K562 (cell line): ENCODE data around the gene ANK2. TPM values are rescaled to one million over a fixed set of nuclear protein-coding genes. Genes with fewer than 3 reads are reported as not detected.

Source experiments
- ATAC-seq: fragments of 200-7000 bp; cut with Tn5 transposase; 3 replicates; pipeline ENCODE4 v1.9.1; 2020; ENCODE audit warnings: moderate library complexity
- BruUV-seq: library from RNA; stranded (reverse); fragments of 400-500 nt; replicated peaks from 2 replicates; lab custom pipeline; 2021; lab: Mats Ljungman, UMichigan
- CTCF ChIA-PET: fragments of 300-600 bp; formaldehyde crosslinking; extraction: SDS; loops from one replicate; lab custom pipeline; 2021; ENCODE audit warnings: low intra/inter-chr PET ratio; lab: Yijun Ruan, JAX
- POLR2A ChIA-PET: fragments of 300-600, 350-650 bp; sonication (Branson Sonifier 250); formaldehyde crosslinking; extraction: SDS; loops from one replicate; lab custom pipeline; 2021; ENCODE audit warnings: antibody characterized with exemption, inconsistent platforms; lab: Yijun Ruan, JAX
- DNase-seq, 4 experiments: peaks; one replicate each; pipeline versions ENCODE4 v3.0.0 to v3.0.0-alpha.2; 2011 to 2018; ENCODE audit warnings: low spot score in 3 of 4, mixed read lengths in 3 of 4; ENCODE audit errors: extremely low read depth in 1 of 4
- FAIRE-seq: peaks from 2 replicates; lab custom pipeline; 2011; peaks lifted over from hg19 to GRCh38; lab: Jason Lieb, UNC
- H2AFZ ChIP-seq: 2 replicates; pipeline ENCODE4 v1.6.0; 2011; ENCODE audit warnings: low read depth, low read length, control low read depth, inconsistent platforms
- H3K27ac ChIP-seq: fragments of 200-600 bp; 3 replicates; pipeline ENCODE4 v1.8.0; 2011; ENCODE audit warnings: low read depth, mild to moderate bottlenecking, control low read depth, inconsistent platforms, low read length, moderate library complexity, mixed read lengths; ENCODE audit errors: extremely low read depth
- H3K27me3 ChIP-seq, 2 experiments: fragments of 300-600 bp in 1 of 2; 2 replicates in 1 of 2; 3 replicates in 1 of 2; pipeline versions ENCODE4 v1.6.0 to v1.8.0; 2011; ENCODE audit warnings: inconsistent platforms in 2 of 2, low read length in 2 of 2, mild to moderate bottlenecking in 1 of 2, mixed read lengths in 1 of 2, moderate library complexity in 1 of 2; ENCODE audit not compliant: control insufficient read depth in 2 of 2, insufficient read depth in 2 of 2
- H3K36me3 ChIP-seq: fragments of 300-600 bp; 3 replicates; pipeline ENCODE4 v1.8.0; 2011; ENCODE audit warnings: mild to moderate bottlenecking, low read length, inconsistent platforms; ENCODE audit not compliant: control insufficient read depth, insufficient read depth
- H3K4me1 ChIP-seq, 2 experiments: fragments of 200-600 bp in 1 of 2; replicated peaks in 1 of 2; 2 replicates in 1 of 2; 3 replicates in 1 of 2; pipeline versions ENCODE4 v1.5.1 to v1.8.0; 2011; ENCODE audit warnings: inconsistent platforms in 2 of 2, low read length in 2 of 2, mild to moderate bottlenecking in 1 of 2, mixed read lengths in 1 of 2, moderate library complexity in 1 of 2; ENCODE audit not compliant: control insufficient read depth in 2 of 2, insufficient read depth in 2 of 2
- H3K4me2 ChIP-seq: 2 replicates; pipeline ENCODE4 v1.6.1; 2011; ENCODE audit warnings: low read length, control low read depth, inconsistent platforms, mixed read lengths; ENCODE audit not compliant: insufficient read depth
- H3K4me3 ChIP-seq: fragments of 200-600 bp; sonication (generic), shearing (Covaris generic); 2 replicates; pipeline ENCODE4 v1.5.1; 2016; ENCODE audit warnings: control low read depth, inconsistent platforms
- H3K79me2 ChIP-seq: fragments of 200-600 bp; 3 replicates; pipeline ENCODE4 v1.8.0; 2011; ENCODE audit warnings: low read length, inconsistent platforms; ENCODE audit not compliant: control insufficient read depth, insufficient read depth
- H3K9ac ChIP-seq, 2 experiments: 2 replicates each; pipeline versions ENCODE4 v1.6.0 to v1.6.1; 2011; ENCODE audit warnings: low read depth in 2 of 2, low read length in 2 of 2, control low read depth in 1 of 2, inconsistent platforms in 1 of 2, mild to moderate bottlenecking in 1 of 2, mixed read lengths in 1 of 2; ENCODE audit not compliant: insufficient read depth in 1 of 2
- H3K9me1 ChIP-seq: one replicate; pipeline ENCODE4 v1.6.0; 2011; ENCODE audit warnings: inconsistent platforms, mild to moderate bottlenecking, low read length, moderate library complexity; ENCODE audit not compliant: control insufficient read depth, insufficient read depth
- H3K9me3 ChIP-seq: replicated peaks from 2 replicates; pipeline ENCODE4 v1.5.1; 2011; ENCODE audit warnings: low read depth, low read length, inconsistent platforms; ENCODE audit not compliant: control insufficient read depth, insufficient read depth
- H4K20me1 ChIP-seq: replicated peaks from 2 replicates; pipeline ENCODE4 v1.6.1; 2011; ENCODE audit warnings: low read length, inconsistent platforms, mixed read lengths; ENCODE audit not compliant: control insufficient read depth, insufficient read depth
- CBX1 ChIP-seq: sonication (generic); IDR thresholded peaks from 2 replicates; pipeline ENCODE4 v1.6.1; 2016; ENCODE audit warnings: antibody characterized with exemption, low read depth, mild to moderate bottlenecking
- E2F4 ChIP-seq: sonication (generic); formaldehyde crosslinking; IDR thresholded peaks from 2 replicates; pipeline ENCODE4 v1.8.0; 2022; ENCODE audit warnings: mild to moderate bottlenecking, low read depth, missing genetic modification reagents
- EWSR1 ChIP-seq: fragments of 450-650 bp; IDR thresholded peaks from 2 replicates; pipeline ENCODE4 v1.6.1; 2018; ENCODE audit warnings: borderline replicate concordance, mild to moderate bottlenecking, low read depth, moderate library complexity; ENCODE audit not compliant: partially characterized antibody
- EZH2 ChIP-seq: IDR thresholded peaks from 2 replicates; pipeline ENCODE4 v1.6.1; 2012; ENCODE audit warnings: low read depth, mild to moderate bottlenecking, inconsistent platforms, low read length, borderline replicate concordance
- KLF1 ChIP-seq: fragments of 450-650 bp; IDR thresholded peaks from 2 replicates; pipeline ENCODE4 v1.6.1; 2016; ENCODE audit warnings: missing genetic modification characterization, missing compliant biosample characterization
- RUNX1 ChIP-seq: sonication (generic); IDR thresholded peaks from 2 replicates; pipeline ENCODE4 v1.6.1; 2016; ENCODE audit warnings: antibody characterized with exemption, low read depth
- SIX5 ChIP-seq, 2 experiments: IDR thresholded peaks; 2 replicates each; pipeline ENCODE4 v1.6.1; 2011; ENCODE audit warnings: low read length in 2 of 2, borderline replicate concordance in 1 of 2, low read depth in 1 of 2, mild to moderate bottlenecking in 1 of 2, moderate library complexity in 1 of 2; ENCODE audit not compliant: insufficient read depth in 1 of 2
- TOE1 ChIP-seq, 2 experiments: fragments of 450-650 bp in 1 of 2; sonication (generic) in 1 of 2; formaldehyde crosslinking in 1 of 2; IDR thresholded peaks; 2 replicates each; pipeline versions ENCODE4 v1.7.1 to v1.8.0; 2016 to 2022; ENCODE audit warnings: borderline replicate concordance in 2 of 2, mild to moderate bottlenecking in 2 of 2, antibody characterized with exemption in 1 of 2, inconsistent platforms in 1 of 2, low read depth in 1 of 2, missing genetic modification reagents in 1 of 2, moderate library complexity in 1 of 2
- ZMIZ1 ChIP-seq, 2 experiments: fragments of 150-350 bp in 1 of 2; IDR thresholded peaks; 2 replicates each; pipeline ENCODE4 v1.6.1; 2012 to 2016; ENCODE audit warnings: low read depth in 2 of 2, low read length in 2 of 2, mild to moderate bottlenecking in 1 of 2, moderate library complexity in 1 of 2
- ZNF511 ChIP-seq: sonication (generic); formaldehyde crosslinking; IDR thresholded peaks from 2 replicates; pipeline ENCODE4 v1.8.0; 2022; ENCODE audit warnings: mild to moderate bottlenecking, missing genetic modification reagents
- ZNF830 ChIP-seq: fragments of 250-450 bp; sonication (Bioruptor Pico); IDR thresholded peaks from 2 replicates; pipeline ENCODE4 v1.5.0; 2021; ENCODE audit warnings: mild to moderate bottlenecking
- WGBS: fragments of 100-300 bp; shearing (Covaris generic); methylation state at CpG from one replicate; pipeline ENCODE4 v1.1.6; 2016; ENCODE audit warnings: low coverage, mixed read lengths; ENCODE audit not compliant: insufficient coverage; ENCODE audit errors: missing lambda C conversion rate; 5-methylcytosine and 5-hydroxymethylcytosine counted together
- in situ Hi-C: fragments of 300-500 bp; cut with MboI; formaldehyde crosslinking; loops from 4 replicates; pipeline ENCODE4 v1.15.0; 2018; ENCODE audit warnings: inconsistent platforms, mixed read lengths
- intact Hi-C: fragments of 100-400 bp; cut with micrococcal nuclease; formaldehyde crosslinking; loops from 2 replicates; pipeline ENCODE4 v1.14.2; 2022
- polyA plus RNA-seq, 8 experiments: library from polyadenylated mRNA; depleted of rRNA in 4 of 8; stranded (reverse) in 5 of 8; unstranded in 3 of 8; fragments of >200 nt; fragmentation: Nextera tagmentation in 2 of 8; fragmentation: Illumina TruSeq in 1 of 8; extraction: Ambion mirVana in 2 of 8; extraction: Trizol in 1 of 8; gene quantifications; 2 replicates each; pipeline versions ENCODE4 v1.2.1 to v1.2.3, GENCODE V29; 2011 to 2014; ENCODE audit warnings: inconsistent platforms in 1 of 8, missing spikeins in 1 of 8
- total RNA-seq, 7 experiments: library from RNA; depleted of rRNA in 6 of 7; stranded (reverse); fragments of >200 nt in 6 of 7; fragmentation: Illumina TruSeq in 2 of 7; extraction: Trizol in 2 of 7; gene quantifications; 2 replicates each; pipeline versions ENCODE4 v1.2.1 to v1.2.3, GENCODE V29; 2011 to 2021; ENCODE audit warnings: low replicate concordance in 1 of 7
- TF ChIP-seq, protein P1 (sequence below): fragments of 450-650 bp; formaldehyde crosslinking; IDR thresholded peaks from 2 replicates; pipeline ENCODE4 v1.4.0; 2020; ENCODE audit warnings: mild to moderate bottlenecking, moderate library complexity

The ANK2 gene
- total and polyA plus RNA-seq, 9 of the 15 experiments (the other 6 are each of a cell fraction or from before 2014, with no cell fraction given) = 0.07 to 0.24 TPM; not detected in 7

- no peak for TF ChIP-seq TOE1 (IDR thresholded peaks at IDR 0.05; ENCODE audit: borderline replicate concordance)
- no peak for TF ChIP-seq TOE1 (CRISPR knock-in tag; IDR thresholded peaks at IDR 0.05; ENCODE audit: borderline replicate concordance, low read depth)
- TF ChIP-seq KLF1 (tag) = no peak
- TF ChIP-seq EWSR1 = no peak
- no peak for TF ChIP-seq ZNF830 (CRISPR knock-in tag)
- TF ChIP-seq RUNX1 = no peak
- TF ChIP-seq E2F4 (CRISPR knock-in tag) = no peak
Observed at GRCh38 chr4:113256946-113257345, 207.5 kb downstream of the ANK2 start (continued).

- WGBS = 2% methylated on average over 4 of the region's 4 CpGs
- intact Hi-C loops = no loop called here
- in situ Hi-C loops = no loop called here
- Histone ChIP-seq H3K27ac (no peak overlapping the region), H3K4me2 (no peak overlapping the region), H3K9me3 (no peaks in the 10 kb centered on the region), H3K4me1 (no peaks in the 10 kb centered on the region), H3K36me3 (no peaks in the 10 kb centered on the region), H3K27me3 (no peaks in the 10 kb centered on the region), H3K79me2 (no peaks in the 10 kb centered on the region), H2AFZ (no peak overlapping the region), H3K9ac (no peak overlapping the region), H3K9me1 (no peaks in the 10 kb centered on the region), H3K4me3 (no peak overlapping the region), H4K20me1 (no peaks in the 10 kb centered on the region)
- no peak for DNase-seq
- ATAC-seq = no peak
- ChIA-PET CTCF (no interaction called here), POLR2A (no interaction called here)
- no TSS peak for BruUV-seq
- FAIRE-seq = no peak
- no peak for TF ChIP-seq ZNF511 (CRISPR knock-in tag)
- TF ChIP-seq ZMIZ1 (IDR thresholded peaks at IDR 0.05; ENCODE audit: low read depth in 2 of 2, low read length in 2 of 2) = no peak
- TF ChIP-seq CBX1 = no peak
- TF ChIP-seq SIX5 (IDR thresholded peaks at IDR 0.05; ENCODE audit: borderline replicate concordance in 1 of 2, insufficient read depth in 1 of 2, low read depth in 1 of 2, low read length in 2 of 2) = no peak
- TF ChIP-seq, protein P1, sequence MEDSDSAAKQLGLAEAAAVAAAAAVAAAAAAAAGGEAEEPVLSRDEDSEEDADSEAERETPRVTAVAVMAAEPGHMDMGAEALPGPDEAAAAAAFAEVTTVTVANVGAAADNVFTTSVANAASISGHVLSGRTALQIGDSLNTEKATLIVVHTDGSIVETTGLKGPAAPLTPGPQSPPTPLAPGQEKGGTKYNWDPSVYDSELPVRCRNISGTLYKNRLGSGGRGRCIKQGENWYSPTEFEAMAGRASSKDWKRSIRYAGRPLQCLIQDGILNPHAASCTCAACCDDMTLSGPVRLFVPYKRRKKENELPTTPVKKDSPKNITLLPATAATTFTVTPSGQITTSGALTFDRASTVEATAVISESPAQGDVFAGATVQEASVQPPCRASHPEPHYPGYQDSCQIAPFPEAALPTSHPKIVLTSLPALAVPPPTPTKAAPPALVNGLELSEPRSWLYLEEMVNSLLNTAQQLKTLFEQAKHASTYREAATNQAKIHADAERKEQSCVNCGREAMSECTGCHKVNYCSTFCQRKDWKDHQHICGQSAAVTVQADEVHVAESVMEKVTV = no peak
- TF ChIP-seq EZH2 = no peak
Observed at GRCh38 chr4:113260688-113261087, 211.2 kb downstream of the ANK2 start.
